GM19463 (cell line): ENCODE data around the gene FAM163B.

Experiments
- ATAC-seq: cut with Tn5 transposase; IDR thresholded peaks from one replicate; pipeline ENCODE4 v1.9.1; 2021; ENCODE audit warnings: mild to moderate bottlenecking, moderate library complexity; ENCODE audit not compliant: unreplicated experiment

The FAM163B gene

DNA sequence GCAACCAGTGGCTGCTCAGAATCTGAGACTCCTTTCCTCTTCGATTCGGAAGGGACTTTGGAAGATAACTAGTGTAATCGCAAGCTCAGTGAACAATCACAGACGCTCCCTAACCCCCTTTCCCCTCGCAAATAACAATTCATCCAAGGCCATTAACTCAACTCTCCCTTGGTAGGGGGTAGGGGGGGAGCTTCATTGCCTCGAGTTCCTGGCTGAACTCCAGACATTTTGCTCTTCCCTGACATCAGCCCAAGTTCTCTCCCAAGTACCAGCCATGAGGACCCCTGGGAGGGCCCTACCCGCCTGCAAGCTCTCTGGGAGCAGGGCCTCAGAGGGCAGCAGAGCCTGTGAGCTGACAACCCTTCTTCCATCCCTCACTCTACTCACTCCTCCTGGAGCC lies 8.4 kb downstream of the FAM163B start:
- no peak for ATAC-seq

DNA sequence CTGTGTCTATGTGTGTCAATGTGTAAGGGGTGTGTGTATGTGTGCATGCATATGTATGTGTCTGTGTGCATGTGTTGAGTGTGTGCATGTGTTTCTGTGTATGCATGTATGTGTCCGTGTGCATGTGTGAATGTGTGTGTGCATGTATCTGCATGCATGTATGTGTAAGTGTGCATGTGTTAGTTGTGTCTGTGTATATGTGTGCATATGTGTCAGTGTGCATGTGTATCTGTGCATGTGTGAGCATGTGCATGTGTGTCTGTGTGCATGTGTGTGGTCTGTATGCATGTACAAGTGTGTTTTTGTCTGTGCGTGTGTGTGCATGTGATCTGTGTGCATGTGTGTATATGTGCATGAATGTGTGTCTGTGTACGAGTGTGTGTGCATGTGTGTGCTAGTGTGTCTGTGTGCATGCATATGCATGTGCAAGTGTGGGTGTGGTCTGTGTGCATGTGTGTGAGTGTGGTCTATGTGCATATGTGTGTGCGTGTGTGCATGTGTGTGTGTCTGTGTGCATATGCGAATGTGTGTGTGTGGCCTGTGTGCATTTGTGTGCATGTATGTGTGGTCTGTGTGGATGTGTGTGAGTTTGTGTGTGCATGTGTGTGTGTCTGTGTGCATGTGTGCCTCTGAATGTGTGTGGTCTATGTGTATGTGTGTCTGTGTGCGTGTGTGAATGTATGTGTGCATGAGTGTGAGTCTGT lies 9.6 kb downstream of the FAM163B start:
- no peak for ATAC-seq

DNA sequence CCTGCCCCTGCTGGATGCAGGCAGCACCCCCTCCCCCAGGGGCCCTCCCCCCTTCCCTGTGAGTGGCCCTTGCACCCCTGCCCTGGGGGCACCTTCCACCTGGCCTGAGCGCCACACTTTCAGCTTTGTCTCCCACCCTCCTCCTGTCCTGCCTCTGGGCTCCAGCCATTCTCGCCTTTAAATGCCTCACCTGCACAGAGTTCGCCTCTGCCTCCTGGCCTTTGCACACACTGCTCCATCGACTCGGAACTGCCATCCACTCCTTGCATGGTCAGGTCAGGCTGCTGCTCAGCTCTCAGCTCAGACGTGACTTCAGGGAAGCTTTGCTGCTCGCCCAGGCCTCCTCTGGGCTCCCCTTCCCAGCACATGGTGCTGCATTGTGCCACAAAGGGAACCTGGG lies 10.2 kb downstream of the FAM163B start:
- ATAC-seq = no peak

DNA sequence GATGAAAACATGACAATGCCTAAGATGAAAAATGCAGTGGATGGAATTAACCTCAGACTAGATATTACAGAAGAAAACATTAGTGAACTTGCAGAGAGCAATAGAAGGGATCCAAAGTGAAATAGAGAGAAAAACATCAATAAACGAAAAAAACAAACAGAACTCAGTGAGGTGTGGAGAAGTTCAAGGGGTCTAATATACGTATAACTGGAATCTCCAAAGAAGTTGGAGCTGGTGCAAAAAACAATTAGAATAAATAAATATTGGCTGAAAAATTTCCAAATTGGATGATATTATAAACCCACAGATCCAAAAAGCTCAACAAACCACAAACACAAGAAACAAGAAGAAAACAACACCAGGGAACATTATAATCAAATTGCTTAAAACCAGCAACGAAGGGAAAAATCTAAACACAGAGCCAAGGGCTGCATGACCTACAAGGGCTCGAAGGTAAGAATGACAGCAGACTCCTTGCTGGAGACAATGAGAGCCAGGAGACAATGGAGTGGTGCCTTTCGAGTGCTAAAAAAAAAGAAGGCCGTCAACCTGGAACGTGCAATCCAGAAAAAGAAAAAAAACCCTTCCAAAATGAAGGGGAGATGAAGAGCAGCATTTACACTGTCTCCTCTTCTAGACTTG lies 11.8 kb downstream of the FAM163B start:
- ATAC-seq = no peak

DNA sequence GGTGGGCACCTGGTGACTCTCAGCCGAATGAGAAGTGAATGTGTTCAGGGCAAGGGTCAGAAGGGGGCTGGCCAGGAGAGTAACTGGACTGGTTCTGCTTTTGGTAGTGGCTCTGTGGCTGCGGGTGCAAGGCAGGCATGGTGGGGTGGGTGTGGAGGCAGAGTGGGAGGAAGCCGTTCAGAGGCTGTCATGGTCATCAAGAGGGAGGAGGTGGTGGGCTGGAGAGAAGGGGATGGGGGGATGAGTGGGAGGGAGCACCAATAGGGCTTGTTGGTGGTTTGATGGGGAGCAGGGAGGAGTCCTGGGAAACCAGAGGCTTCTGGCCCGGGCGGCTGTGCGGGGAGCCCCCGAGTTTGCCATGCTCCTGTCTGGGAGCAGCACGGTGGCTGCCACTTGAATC lies 13.3 kb downstream of the FAM163B start:
- ATAC-seq = no peak

DNA sequence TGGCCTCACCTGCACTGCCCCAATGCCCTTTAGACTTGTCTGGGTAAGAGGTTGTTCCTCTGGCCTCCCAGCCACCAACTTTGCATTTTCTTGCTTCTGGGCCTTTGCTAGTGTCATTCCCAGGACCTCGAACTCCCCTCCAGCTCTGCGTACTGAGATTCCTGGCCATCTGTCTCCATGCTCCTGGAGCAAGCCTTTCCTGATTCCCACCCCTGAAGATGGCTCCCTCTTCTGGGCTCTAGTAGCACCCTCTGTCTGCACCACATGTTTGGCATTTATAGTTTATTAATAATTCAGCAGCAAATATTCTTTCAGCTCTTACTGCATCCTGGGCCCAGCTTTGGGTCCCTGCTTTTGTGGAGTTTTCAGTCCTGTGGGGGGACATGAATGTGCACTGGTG lies 14.9 kb downstream of the FAM163B start:
- no peak for ATAC-seq

DNA sequence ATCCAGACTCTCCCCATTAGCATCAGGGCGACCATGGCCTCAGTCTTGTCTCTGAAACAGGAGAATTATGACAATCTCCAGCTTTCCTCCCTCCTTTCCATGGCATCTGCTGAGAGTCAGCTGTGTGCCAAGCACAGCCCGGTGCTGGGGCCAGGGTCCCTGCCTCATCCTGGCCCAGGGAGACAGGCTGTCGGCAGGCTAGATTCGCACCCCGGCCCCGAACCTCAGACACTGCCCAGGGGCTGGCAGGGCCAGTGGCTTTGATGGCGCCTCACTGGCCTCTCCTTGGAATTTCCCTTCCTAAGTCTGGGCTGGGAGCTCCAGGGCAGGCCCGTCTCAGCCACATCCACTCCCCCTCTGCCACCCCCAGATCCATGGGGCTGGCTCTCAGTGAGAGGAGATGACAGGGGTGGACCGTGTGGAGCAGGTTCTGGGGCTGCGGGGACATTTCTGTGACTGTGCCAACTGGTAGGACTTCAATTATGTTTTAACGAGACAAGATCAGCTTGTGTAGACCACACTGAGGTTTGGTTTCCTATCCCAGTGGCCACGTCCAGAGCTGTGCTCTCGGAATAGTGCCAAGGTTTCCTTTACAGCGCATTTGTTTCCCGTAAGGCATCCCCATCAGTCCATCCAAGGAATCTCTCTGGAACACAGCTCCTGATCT lies 15.5 kb downstream of the FAM163B start:
- ATAC-seq = no peak

DNA sequence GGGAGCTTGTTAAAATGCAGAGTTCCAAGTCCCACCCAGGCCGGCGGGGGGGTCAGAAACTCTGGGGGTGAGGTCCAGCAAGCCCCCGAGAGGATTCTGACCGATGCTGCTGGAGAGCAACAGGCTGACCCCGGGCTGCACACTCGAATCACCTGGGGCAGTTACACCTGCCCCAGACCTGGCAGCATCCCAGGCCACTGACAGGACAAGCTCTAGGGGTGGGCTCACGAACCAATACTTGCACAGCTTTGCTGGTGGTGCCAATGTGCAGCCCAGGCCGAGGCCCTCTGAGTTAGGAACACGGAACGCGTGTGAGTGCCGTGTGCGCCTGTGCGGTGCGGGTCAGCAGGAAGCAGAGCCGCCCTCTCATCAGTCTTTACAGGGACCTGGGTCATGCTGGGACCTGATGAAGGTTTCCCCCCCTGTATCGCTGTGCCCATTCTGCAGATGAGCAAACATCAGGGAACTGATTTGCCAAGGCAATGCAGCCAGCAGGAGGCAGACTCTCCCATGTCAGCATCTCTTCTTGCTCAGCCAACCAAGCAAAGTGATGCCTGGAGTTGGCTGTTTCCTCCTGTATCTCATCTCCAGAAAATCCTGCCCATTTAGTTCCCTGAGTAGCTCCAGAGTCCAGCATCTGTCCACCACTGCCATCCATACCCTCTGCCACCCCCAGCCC lies 16.3 kb downstream of the FAM163B start:
- ATAC-seq = no peak

DNA sequence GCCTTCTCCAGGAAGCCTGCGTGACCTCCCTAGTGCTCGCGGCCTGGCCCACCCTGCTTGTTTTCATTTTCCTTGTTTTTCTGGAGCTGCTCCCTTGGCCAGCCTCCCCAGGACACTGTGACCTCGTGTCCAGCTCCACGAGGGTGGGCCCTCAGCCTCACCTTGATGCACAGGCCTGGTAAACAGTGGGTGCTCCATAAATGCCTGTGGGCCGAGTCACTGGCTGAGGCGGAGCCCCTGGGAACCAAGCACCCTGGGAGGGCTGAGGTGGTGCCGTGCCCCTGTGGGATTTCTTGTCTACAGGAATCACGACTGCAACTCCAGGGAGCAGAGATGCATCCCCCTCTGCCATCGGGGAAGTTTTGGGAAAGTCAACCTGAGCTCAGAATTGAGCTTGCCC lies 17.2 kb downstream of the FAM163B start:
- ATAC-seq = no peak

DNA sequence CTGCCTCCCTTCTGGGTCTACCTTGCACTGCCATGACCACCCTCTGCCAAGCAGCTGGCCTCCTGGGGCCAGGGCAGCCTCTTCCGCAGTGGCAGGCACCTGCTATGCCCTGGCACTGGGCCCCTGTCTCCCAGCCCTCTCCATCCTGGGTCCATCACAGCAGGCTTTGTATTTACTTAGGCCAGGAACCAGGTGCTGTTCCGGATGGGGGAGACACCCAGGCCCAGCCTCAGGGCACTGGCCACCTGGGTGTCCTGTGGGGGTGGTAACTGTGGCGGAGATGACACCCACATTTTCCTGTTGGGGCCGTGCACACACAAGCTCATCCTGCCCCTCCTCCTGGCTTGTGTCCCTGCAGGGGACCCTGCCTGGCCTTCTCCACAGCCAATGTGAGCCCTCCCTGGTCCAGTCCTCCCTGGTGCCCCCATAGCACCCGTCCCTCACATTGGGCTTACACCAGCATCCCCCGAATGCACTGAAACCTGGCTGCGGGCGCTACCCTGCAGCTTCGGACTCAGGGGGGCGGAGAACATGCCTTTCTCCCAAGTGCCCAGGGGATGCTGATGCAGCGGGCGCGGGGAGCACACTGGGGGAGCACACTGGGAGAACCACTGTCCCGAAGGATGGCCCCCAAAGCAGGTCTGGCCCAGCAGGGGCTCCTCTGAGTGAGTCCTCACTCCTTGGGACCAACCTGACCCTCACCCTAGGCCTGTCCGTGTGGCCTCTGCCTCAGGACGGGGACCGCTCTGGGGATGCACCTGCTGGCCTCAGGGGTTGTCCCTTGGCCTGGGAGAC lies 17.9 kb downstream of the FAM163B start:
- no peak for ATAC-seq

DNA sequence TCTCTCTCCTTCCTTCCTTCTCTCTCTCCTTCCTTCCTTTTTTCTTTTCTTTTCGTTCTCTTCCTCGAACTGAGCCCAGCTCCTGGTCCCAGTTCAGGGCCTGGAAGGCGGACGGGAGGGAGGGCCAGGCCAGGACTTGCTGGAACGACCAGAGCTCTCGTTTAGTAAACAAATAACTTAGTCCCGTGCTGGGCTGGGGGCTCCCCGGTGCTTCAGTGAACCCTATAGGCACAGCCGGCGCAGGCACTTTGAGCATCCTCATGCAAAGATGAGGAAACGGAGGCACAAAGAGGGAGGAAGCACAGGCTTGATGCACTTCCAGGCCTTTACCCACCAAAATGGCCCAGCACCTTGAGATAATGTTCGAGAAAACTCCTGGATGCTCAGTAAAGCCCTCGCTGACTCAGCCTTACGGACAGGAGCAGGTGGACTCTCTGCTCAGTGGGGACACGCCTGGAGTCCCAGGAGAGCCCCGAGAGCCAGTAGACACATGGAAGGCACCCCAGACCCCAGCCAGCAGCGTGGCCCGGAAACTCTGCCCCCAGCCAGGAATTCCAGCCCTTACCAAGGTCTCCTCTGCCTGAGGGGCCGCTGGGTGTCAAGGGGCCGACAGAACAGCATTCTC lies 18.8 kb downstream of the FAM163B start:
- ATAC-seq = no peak

DNA sequence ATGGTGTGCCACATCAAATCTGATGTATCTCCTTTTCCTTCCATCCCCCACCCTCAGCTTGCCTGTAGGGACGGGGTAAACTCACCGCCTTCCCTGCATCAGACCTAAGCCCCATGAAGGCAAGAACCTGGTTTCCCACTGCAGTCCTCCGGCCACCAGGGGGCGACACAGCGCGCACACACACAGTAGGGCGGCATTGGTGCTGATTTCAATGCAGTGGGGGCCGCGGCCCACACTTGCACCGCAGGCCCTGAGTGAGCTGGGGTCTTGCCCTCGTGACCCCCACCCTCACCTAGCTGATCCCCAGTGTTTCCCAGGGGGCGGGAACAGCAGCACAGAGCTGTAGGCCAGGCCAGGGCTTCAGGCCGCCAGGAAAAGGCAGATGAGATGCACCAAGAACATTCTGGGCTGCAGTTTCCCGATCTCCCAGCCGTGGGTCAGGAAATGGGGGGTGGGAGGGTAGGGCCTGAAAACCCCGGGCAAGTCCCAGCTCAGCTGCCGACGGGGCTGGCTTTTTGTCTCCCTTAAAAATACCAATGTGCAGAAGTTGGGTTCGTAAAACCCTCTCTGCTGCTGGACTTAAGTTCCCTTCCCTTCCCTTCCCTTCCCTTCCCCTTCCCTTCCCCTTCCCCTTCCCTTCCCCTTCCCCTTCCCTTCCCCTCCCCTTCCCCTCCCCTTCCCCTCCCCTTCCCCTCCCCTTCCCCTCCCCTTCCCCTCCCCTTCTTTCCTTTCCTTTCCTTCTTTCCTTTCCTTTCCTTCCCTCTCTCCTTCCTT lies 19.5 kb downstream of the FAM163B start:
- no peak for ATAC-seq

DNA sequence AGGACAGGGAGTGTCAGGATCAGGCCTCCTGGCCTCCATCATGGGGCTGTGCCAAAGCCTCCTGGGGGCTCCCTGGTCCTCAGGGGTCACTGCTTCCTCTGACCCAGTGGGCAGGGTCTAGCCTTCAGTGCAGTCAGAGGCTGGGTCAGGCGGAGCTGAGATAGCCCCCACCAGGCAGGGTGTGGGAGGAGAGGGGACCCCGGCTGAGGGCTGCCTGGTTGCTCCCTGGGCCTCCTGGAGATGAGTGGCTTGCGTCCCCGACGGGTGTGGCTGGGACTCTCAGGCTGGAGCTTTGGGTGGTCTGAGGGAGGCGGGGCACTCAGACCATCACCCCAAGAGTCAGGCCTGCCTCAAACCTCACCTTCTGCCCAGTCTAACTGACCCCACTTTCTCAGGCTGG lies 21.7 kb downstream of the FAM163B start:
- no peak for ATAC-seq

DNA sequence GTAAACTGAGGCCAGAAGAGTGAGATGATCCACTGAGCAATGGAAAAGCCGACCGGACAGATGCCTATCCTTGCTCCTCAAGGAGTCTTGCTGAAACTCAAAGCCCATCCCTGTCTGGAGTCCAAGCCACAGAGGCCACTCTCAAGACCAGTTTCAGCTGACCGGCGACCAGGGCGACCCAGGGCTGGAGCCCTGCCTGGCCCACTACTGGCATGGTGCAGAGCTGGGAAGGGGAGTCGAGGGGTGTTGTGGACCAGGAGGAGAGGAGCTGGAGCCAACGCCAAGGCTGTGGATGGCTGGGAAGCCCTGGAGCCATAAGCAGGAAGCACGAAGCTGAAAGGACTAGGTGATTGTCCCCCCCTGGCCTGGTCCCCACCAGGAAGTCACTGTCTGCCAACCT lies 22.1 kb downstream of the FAM163B start:
- no peak for ATAC-seq

DNA sequence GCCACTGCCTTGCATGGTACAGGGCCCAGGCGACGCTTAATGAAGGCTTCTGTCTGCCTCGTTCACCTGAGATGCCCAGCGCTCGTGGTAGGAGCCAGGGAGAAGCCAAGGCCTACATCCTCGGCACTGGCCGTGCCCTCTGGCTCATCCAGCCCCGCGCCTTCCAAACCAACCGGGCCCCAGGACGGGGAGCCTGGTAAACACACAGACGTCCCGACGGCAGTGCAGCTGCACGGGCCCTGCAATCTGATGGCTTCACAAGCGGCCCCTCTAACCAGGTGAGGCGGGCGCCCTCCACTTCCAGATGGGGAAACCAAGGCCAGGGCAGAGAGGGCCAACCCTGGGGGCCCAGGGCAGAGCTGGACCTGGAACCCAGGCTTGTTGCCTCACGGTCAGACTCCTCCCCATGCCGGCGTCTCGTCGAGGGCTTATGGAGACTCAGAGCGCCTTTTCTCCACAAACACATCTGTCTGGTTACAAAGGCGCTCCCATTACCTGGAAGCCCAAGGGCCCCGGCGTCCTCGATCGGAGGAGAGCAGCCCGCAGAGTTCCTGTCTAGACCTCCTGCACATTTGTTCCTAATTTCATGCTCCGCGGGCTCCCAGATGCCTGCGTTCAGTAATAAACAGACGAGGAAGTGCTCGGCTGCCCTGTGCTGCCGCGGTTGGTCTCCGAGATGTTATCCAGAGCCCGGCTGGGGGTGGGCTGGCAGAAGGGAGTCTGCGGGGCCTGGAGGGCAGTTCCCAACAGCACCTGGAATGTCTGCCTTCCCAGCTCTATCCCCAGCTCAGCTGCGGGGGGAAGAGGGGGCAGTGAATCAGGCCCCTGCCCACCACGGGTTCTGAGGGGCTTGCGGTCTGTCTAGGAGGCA lies 23.5 kb downstream of the FAM163B start:
- ATAC-seq = no peak

DNA sequence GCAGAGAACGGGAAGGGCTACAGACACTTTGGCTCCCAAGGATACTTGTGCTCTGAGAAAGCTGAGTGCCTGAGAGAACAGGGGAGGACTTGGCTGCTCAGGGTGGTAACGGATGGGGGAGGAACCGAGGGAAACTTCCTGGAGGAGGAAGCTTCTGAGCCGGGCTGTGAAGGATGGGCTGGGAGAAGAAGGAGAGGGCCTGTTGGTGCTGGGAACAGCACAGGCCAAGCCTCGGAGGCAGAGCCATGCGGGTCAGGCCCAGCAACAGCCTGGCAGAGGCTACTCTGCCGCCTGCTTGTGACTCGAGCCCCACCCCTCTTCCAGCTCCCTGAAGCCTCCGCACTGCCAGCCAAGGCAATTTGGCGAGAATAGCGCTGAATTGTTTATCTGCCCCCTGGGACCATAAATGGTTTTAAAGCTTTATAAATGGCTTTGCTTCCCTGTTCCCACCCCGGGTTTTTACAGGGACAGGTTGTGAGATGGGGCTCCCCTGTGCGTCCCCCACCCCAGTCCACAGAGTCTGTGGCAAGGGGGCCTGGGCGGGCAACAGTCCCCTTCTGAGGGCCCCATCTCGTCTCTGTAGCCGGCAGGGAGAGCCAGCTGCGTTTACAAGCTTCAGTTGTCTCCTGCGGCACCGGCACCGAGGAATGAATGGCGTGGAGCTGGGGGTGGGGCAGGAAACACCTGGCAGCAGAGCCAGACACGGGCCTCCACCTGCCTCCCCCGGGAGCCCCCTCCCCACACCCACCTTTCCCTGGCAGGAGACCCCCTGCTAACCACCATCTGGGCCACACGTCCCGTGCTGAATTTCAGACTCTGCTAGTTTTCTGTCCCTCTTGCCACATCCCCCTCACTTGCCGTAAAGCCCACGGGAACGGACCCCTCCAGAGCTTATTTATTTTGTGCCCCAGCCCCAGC lies 24.4 kb downstream of the FAM163B start:
- ATAC-seq = no peak

DNA sequence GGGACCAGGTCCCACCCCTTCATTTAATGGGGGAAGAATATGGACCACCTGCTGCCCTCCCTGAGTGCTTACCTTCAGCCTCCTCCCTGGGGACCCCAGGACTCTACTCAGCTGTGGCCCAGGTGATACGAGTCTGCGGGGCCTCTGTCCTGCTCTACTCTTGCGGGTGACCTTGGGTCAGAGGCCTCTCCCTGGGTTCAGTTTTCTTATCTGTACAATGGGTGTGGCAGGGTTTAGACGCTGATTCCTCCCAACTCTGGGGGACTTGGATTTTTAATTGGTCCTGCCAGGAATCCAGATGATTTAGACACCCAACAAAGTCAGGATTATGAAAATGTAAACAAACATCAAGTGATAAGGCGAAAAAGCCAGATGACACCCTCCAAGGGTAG lies 25.0 kb downstream of the FAM163B start:
- ATAC-seq = no peak

DNA sequence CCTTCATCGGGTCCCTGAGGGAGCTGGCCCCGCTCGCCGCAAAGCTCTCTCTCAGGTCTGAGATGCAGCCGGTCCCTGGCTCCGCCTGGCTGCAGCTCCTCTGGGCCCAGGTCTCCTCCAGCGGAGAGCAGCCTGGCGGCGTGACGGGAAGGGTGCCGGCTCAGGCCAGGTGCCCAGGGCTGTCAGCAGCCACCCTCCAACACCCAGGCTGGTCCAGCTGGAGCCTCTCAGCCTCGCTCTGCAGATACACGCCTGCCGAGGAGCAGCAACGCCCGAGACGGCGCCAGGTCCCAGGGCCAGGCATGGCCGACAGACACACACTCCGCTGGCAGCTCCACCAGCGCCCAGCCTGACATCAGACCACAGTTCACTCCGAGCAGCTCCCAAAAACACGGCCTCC lies 25.6 kb downstream of the FAM163B start:
- no peak for ATAC-seq
